GM19239 (cell line): Measurements from ENCODE around the gene DCP2.

Experiments
- DNase-seq: peaks from one replicate; pipeline ENCODE4 v3.0.0; 2011; ENCODE audit warnings: low spot score; ENCODE audit not compliant: insufficient read length
- FAIRE-seq: peaks from 2 replicates; lab custom pipeline; 2011; peaks lifted over from hg19 to GRCh38; lab: Jason Lieb, UNC

The DCP2 gene

DNA sequence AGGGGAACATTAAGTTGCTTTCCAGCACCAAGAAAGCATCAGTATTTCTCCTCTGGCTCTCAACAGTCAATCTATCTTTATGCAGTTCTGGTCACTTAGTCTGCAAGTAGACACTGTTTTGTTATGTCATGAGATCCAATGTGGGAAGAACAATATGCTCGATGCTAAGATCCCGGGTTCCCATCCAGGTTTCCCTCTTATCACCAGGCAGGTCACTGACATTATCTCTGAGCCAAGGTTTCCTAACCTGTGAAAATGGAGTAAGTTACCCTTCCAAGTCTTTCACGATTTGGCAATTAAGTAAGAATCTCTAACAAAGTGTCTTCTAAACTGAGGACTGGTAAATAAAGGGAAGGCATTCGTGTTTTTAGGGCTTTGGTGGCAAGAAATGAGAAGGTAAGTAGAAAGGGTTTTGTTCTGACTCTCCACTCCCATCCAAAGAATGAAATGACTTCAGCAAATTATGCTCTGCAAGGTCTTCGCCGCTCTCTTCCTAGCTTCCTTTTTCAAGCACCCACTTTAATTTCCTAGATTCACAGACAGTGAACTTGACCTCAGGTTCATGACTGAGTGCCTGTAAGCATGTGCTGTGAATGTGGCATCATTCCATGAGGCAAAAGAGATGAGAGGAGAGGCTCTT, 86.4 kb downstream of the DCP2 start:
- FAIRE-seq, result no peak
- no peak for DNase-seq

DNA sequence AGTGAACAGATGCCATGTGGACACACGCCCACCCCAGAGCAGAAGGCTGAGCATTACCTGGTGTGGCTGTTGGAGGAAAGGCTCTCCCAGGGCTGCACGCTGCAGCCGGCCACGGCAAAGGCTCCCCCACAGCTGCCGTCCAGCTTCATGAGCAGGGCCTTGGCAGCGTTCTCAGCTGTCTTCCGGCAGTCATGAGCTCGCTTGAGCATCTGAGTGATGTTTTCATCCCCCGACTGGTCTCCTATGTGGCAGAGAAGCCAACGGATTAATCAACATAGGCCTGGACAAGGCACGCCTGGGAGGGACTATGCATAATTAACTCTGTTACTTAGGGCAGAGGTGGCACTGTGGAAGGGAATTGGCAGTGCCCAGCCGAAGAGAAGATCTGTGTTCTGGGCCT, 87.3 kb downstream of the DCP2 start:
- no peak for DNase-seq
- no peak for FAIRE-seq

GRCh38 chr5:113064806-113065205, 88.2 kb downstream of the DCP2 start:
- DNase-seq, result no peak
- FAIRE-seq, result no peak

GRCh38 chr5:113065626-113066025, 89.0 kb downstream of the DCP2 start:
- FAIRE-seq, result no peak
- no peak for DNase-seq

DNA sequence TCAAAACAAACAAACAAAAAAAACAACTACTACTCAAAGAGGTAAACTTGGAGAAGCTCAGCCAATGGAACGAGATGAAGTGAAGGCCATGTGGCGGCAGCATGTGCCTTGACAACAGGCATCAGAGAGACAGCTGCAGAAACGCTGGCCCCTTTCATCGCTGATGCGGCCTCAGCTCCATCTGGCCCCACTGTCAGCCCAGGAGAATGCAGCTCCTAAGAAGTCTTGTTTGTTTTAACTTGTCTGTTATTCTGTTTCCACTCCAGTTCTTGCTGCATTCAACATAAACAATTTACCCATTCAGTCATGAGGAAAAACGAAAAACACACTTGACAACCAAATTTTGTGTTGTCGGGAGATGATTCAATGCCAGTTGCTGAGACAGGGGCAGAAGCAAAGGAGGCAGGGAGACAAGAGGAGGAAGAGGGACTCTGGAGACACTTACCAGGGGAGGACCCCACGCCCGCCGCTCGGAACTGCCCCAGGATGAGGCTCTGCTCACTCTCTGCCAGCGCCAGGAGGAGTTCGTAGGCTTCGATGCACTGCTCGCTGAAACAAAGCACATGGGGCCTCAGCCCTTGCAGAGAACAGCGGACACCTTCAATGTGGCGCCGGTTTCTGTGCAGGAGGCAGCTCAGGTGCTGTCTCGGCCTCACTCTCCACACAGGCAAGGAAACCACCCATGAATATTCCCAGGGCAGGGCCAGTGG, 91.2 kb downstream of the DCP2 start:
- DNase-seq, result no peak
- no peak for FAIRE-seq

- no peak for FAIRE-seq
- no peak for DNase-seq
These were observed 92.0 kb downstream of the DCP2 start for GRCh38 chr5:113068559-113068958.
